ENCODE data around the gene PEX16.

DNA sequence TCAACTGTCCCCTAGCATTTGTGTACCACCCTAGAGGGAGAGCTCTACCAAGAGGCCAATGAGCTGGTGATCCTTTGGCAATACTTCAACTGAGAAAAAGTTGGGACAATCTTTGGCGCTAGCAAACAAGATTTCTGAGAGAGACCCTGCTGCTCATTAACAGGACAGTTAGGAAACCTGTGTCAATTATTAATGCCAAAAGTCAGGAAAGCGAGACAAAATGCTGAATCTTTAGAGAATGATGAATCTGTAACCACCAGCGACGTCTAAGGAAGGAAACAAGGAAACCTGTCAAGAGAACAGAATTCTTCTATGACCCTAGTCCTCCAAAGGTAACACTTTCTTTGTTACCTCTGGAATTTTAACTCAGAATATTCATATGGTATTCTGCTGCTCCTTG, 24.7 kb upstream of the PEX16 start:
- TF ChIP-seq POLR2A (IDR thresholded peaks at IDR 0.05): no peak
- TF ChIP-seq, protein P1, sequence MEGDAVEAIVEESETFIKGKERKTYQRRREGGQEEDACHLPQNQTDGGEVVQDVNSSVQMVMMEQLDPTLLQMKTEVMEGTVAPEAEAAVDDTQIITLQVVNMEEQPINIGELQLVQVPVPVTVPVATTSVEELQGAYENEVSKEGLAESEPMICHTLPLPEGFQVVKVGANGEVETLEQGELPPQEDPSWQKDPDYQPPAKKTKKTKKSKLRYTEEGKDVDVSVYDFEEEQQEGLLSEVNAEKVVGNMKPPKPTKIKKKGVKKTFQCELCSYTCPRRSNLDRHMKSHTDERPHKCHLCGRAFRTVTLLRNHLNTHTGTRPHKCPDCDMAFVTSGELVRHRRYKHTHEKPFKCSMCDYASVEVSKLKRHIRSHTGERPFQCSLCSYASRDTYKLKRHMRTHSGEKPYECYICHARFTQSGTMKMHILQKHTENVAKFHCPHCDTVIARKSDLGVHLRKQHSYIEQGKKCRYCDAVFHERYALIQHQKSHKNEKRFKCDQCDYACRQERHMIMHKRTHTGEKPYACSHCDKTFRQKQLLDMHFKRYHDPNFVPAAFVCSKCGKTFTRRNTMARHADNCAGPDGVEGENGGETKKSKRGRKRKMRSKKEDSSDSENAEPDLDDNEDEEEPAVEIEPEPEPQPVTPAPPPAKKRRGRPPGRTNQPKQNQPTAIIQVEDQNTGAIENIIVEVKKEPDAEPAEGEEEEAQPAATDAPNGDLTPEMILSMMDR (IDR thresholded peaks at IDR 0.05): no peak
- no peak for TF ChIP-seq POLR2AphosphoS5 (IDR thresholded peaks at IDR 0.05)
